Astrocyte (in vitro differentiated cells and primary cell): Measurements from ENCODE around the gene TMEM62. TPM values are rescaled to one million over a fixed set of nuclear protein-coding genes. Genes with fewer than 3 reads are reported as not detected.

Source experiments
- DNase-seq: peaks from one replicate; pipeline ENCODE4 v3.0.0-alpha.2; 2010; ENCODE audit warnings: low read depth
- FAIRE-seq: peaks from 2 replicates; lab custom pipeline; 2011; peaks lifted over from hg19 to GRCh38; lab: Jason Lieb, UNC
- H2AFZ ChIP-seq: 2 replicates; pipeline ENCODE4 v1.6.0; 2012; ENCODE audit warnings: low read depth, low read length, inconsistent platforms
- H3K27ac ChIP-seq: 2 replicates; pipeline ENCODE4 v1.5.1; 2011; ENCODE audit warnings: low read depth, low read length, inconsistent platforms
- H3K27me3 ChIP-seq: 2 replicates; pipeline ENCODE4 v1.6.0; 2011; ENCODE audit warnings: low read length, inconsistent platforms; ENCODE audit not compliant: insufficient read depth
- H3K36me3 ChIP-seq: 2 replicates; pipeline ENCODE4 v1.5.1; 2011; ENCODE audit warnings: low read length, inconsistent platforms; ENCODE audit not compliant: insufficient read depth
- H3K4me1 ChIP-seq: 2 replicates; pipeline ENCODE4 v1.5.1; 2011; ENCODE audit warnings: low read length, inconsistent platforms; ENCODE audit not compliant: insufficient read depth
- H3K4me2 ChIP-seq: 2 replicates; pipeline ENCODE4 v1.6.0; 2012; ENCODE audit warnings: low read length, inconsistent platforms
- H3K4me3 ChIP-seq: 2 replicates; pipeline ENCODE4 v1.5.1; 2011; ENCODE audit warnings: low read depth, mild to moderate bottlenecking, low read length, inconsistent platforms; ENCODE audit not compliant: insufficient read depth
- H3K79me2 ChIP-seq: 2 replicates; pipeline ENCODE4 v1.6.0; 2012; ENCODE audit warnings: mild to moderate bottlenecking, low read length, inconsistent platforms; ENCODE audit not compliant: insufficient read depth
- H3K9ac ChIP-seq: 2 replicates; pipeline ENCODE4 v1.6.0; 2012; ENCODE audit warnings: mild to moderate bottlenecking, low read length, inconsistent platforms
- H3K9me3 ChIP-seq: 2 replicates; pipeline ENCODE4 v1.5.1; 2012; ENCODE audit warnings: low read depth, mild to moderate bottlenecking, low read length, inconsistent platforms; ENCODE audit not compliant: insufficient read depth
- H4K20me1 ChIP-seq: 2 replicates; pipeline ENCODE4 v1.6.0; 2012; ENCODE audit warnings: low read length, inconsistent platforms; ENCODE audit not compliant: insufficient read depth
- H3K27ac Mint-ChIP-seq: one replicate; pipeline ENCODE4 v1.8.0; 2021; ENCODE audit warnings: mild to moderate bottlenecking, mixed read lengths; ENCODE audit not compliant: unreplicated experiment
- H3K27me3 Mint-ChIP-seq: one replicate; pipeline ENCODE4 v1.8.0; 2021; ENCODE audit warnings: low read depth, mixed read lengths; ENCODE audit not compliant: unreplicated experiment
- H3K36me3 Mint-ChIP-seq: one replicate; pipeline ENCODE4 v1.8.0; 2021; ENCODE audit warnings: low read depth, mixed read lengths; ENCODE audit not compliant: unreplicated experiment
- H3K4me1 Mint-ChIP-seq: one replicate; pipeline ENCODE4 v1.8.0; 2021; ENCODE audit warnings: low read depth, mixed read lengths; ENCODE audit not compliant: unreplicated experiment
- H3K4me3 Mint-ChIP-seq: one replicate; pipeline ENCODE4 v1.8.0; 2021; ENCODE audit warnings: mild to moderate bottlenecking, moderate library complexity, mixed read lengths; ENCODE audit not compliant: unreplicated experiment
- H3K9me3 Mint-ChIP-seq: one replicate; pipeline ENCODE4 v1.8.0; 2021; ENCODE audit warnings: mild to moderate bottlenecking, mixed read lengths; ENCODE audit not compliant: unreplicated experiment
- EZH2 ChIP-seq: IDR thresholded peaks from 2 replicates; pipeline ENCODE4 v1.6.1; 2012; ENCODE audit warnings: mild to moderate bottlenecking, low read length, inconsistent platforms; ENCODE audit not compliant: insufficient read depth
- total RNA-seq: library from RNA; stranded (reverse); gene quantifications from 2 replicates; pipeline ENCODE4 v1.2.1, GENCODE V29; 2021
- TF ChIP-seq, protein P1 (sequence below): IDR thresholded peaks from 2 replicates; pipeline ENCODE4 v1.5.1; 2011; ENCODE audit warnings: low read depth, mild to moderate bottlenecking, inconsistent platforms, low read length, moderate library complexity; ENCODE audit not compliant: insufficient read depth

The TMEM62 gene
- total RNA-seq, 1 donor from 2014 or later: 15.2 TPM

DNA sequence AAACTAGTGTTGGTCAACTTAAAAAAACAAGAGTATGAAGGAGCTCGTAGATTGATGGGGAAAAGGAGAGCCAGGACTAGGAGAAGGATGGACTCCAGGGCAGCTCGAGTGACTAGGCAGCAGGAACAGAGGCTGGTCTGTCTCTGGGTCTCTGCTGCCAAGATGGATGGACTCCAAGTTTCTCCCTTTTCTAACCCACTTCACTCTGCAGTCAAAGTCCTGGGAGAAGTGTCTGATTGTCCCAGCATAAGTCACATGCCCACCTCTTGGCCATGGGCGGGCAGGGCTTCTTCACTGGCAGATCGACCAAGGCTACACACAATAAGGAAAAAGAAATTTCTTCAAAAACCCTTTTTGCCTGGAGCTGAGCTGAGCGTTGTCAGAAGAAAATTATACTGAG, 96.6 kb downstream of the TMEM62 start:
- H3K4me3 Mint-ChIP-seq: no peak overlapping the region
- Histone ChIP-seq H3K27ac (no peak overlapping the region), H3K4me3 (no peak overlapping the region), H3K9ac (no peak overlapping the region), H3K27me3 (peaks cover 15% of the 10 kb centered on the region), H3K79me2 (no peaks in the 10 kb centered on the region), H3K4me2 (no peak overlapping the region), H3K36me3 (no peaks in the 10 kb centered on the region), H2AFZ (no peak overlapping the region), H4K20me1 (no peaks in the 10 kb centered on the region), H3K9me3 (no peaks in the 10 kb centered on the region), H3K4me1 (no peaks in the 10 kb centered on the region)
- FAIRE-seq: no peak
- no peaks in the 10 kb centered on the region for H3K36me3 Mint-ChIP-seq
- H3K27me3 Mint-ChIP-seq: peaks cover 46% of the 10 kb centered on the region
- H3K4me1 Mint-ChIP-seq: peaks cover 2% of the 10 kb centered on the region
- H3K9me3 Mint-ChIP-seq: peaks cover 4% of the 10 kb centered on the region
- no peak for DNase-seq
- TF ChIP-seq EZH2: no peak
- TF ChIP-seq, protein P1, sequence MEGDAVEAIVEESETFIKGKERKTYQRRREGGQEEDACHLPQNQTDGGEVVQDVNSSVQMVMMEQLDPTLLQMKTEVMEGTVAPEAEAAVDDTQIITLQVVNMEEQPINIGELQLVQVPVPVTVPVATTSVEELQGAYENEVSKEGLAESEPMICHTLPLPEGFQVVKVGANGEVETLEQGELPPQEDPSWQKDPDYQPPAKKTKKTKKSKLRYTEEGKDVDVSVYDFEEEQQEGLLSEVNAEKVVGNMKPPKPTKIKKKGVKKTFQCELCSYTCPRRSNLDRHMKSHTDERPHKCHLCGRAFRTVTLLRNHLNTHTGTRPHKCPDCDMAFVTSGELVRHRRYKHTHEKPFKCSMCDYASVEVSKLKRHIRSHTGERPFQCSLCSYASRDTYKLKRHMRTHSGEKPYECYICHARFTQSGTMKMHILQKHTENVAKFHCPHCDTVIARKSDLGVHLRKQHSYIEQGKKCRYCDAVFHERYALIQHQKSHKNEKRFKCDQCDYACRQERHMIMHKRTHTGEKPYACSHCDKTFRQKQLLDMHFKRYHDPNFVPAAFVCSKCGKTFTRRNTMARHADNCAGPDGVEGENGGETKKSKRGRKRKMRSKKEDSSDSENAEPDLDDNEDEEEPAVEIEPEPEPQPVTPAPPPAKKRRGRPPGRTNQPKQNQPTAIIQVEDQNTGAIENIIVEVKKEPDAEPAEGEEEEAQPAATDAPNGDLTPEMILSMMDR: no peak
- no peak overlapping the region for H3K27ac Mint-ChIP-seq

DNA sequence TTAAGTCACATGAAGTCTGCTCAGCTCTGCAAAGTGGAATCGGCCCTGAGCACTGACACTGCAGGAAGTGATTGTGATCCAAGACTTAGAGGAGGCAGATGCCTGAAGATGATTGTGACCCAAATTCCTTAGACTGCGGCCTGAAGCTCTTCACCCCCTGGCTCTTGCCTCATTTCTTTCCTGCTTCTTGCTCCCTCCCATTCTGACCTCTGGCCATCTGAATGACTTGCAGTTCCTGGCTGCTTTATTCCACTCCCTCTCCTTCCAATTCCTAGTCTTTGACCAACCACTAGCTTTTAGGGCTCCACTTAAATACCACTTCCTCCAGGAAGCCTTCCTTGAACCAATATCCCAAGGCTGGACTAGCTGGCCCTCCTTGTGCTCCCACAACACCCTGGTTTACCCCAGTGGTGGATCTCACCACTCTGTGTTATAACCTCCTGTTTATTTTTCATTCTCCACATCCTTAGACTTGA, 97.3 kb downstream of the TMEM62 start:
- Histone ChIP-seq H3K9me3 (no peaks in the 10 kb centered on the region), H3K27ac (no peak overlapping the region), H4K20me1 (no peaks in the 10 kb centered on the region), H3K9ac (no peak overlapping the region), H2AFZ (no peak overlapping the region), H3K27me3 (peaks cover 18% of the 10 kb centered on the region), H3K36me3 (no peaks in the 10 kb centered on the region), H3K4me3 (no peak overlapping the region), H3K79me2 (no peaks in the 10 kb centered on the region), H3K4me2 (no peak overlapping the region), H3K4me1 (no peaks in the 10 kb centered on the region)
- peaks cover 2% of the 10 kb centered on the region for H3K4me1 Mint-ChIP-seq
- no peak for FAIRE-seq
- H3K27ac Mint-ChIP-seq: no peak overlapping the region
- no peaks in the 10 kb centered on the region for H3K36me3 Mint-ChIP-seq
- no peak for DNase-seq
- H3K27me3 Mint-ChIP-seq: peaks cover 50% of the 10 kb centered on the region
- H3K9me3 Mint-ChIP-seq: peaks cover 6% of the 10 kb centered on the region
- no peak for TF ChIP-seq EZH2
- H3K4me3 Mint-ChIP-seq: no peak overlapping the region

DNA sequence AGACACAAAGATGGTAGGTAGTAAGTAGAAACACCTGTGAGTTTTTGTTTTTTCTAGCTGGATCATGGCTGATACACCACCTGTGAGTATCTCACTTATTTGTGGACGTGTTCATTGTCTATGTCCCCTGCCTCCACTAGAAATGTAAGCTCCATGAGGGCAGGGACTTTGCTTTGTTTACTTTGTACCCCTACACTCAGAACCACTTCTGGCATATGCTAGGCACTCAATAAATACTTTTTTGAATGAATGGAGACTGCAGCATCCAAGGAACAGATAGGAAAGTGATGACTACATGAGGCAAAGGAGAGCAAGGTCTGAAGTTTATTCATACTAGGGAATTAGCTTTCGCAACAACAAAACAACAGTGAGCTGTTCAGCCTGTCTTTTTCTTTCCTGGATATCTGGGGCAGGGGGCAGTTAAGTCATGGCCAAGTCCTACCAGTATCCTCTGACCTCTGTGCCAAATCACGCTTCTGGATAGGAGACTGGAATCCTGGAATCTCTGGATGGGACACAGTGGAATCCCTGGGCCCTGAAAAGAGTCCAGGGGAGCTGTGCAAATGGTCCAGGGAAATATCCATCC, 99.0 kb downstream of the TMEM62 start:
- H3K36me3 Mint-ChIP-seq: peaks cover 2% of the 10 kb centered on the region
- H3K4me3 ChIP-seq: no peak overlapping the region
- no peaks in the 10 kb centered on the region for H3K79me2 ChIP-seq
- H3K4me1 Mint-ChIP-seq: peaks cover 2% of the 10 kb centered on the region
- peaks cover 3% of the 10 kb centered on the region for H3K9me3 Mint-ChIP-seq
- no peak for FAIRE-seq
- H4K20me1 ChIP-seq: no peaks in the 10 kb centered on the region
- H3K4me2 ChIP-seq: no peak overlapping the region
- H3K27me3 ChIP-seq: peaks cover 18% of the 10 kb centered on the region
- H3K9me3 ChIP-seq: no peaks in the 10 kb centered on the region
- H3K27me3 Mint-ChIP-seq: peaks cover 55% of the 10 kb centered on the region
- no peak overlapping the region for H3K27ac ChIP-seq
- no peak overlapping the region for H3K9ac ChIP-seq
- no peaks in the 10 kb centered on the region for H3K4me1 ChIP-seq
- TF ChIP-seq EZH2: no peak
- TF ChIP-seq, protein P1: no peak
- H3K36me3 ChIP-seq: no peaks in the 10 kb centered on the region
- no peak overlapping the region for H2AFZ ChIP-seq
- DNase-seq: no peak
- no peak overlapping the region for H3K4me3 Mint-ChIP-seq
- H3K27ac Mint-ChIP-seq: no peak overlapping the region

Other genes with a start within 250 kb of the TMEM62 start
- gene TTBK2, start 212.8 kb upstream of the TMEM62 start, total RNA-seq: 12.9 and 14.8 TPM in 2 replicates
- gene UBR1, start 27.5 kb upstream of the TMEM62 start, total RNA-seq: 25.7 and 28.2 TPM in 2 replicates
- 35.7 and 37.0 TPM in 2 replicates for gene CCNDBP1, start 51.8 kb downstream of the TMEM62 start, total RNA-seq
- gene EPB42, start 87.4 kb downstream of the TMEM62 start, total RNA-seq: not detected in 2 replicates
- gene TGM5, start 133.3 kb downstream of the TMEM62 start, total RNA-seq: 0.16 TPM in 1 of 2 replicates, not detected in the other
- not detected in 2 replicates for gene TGM7, start 168.7 kb downstream of the TMEM62 start, total RNA-seq
- gene LCMT2, start 197.0 kb downstream of the TMEM62 start, total RNA-seq: 4.7 and 4.8 TPM in 2 replicates
- 25.5 and 27.8 TPM in 2 replicates for gene ZSCAN29, start 237.5 kb downstream of the TMEM62 start, total RNA-seq
- 10.3 and 12.0 TPM in 2 replicates for gene TUBGCP4, start 237.5 kb downstream of the TMEM62 start, total RNA-seq